Colonic mucosa (tissue), 4 donors: Measurements from ENCODE around the gene IFITM5. TPM values are rescaled to one million over a fixed set of nuclear protein-coding genes. Genes with fewer than 3 reads are reported as not detected.
"Not testable (repeated sequence)": the region's sequence is repeated elsewhere in the genome, so short reads cannot be mapped to it uniquely, and the experiment has no call there.

Source experiments
- DNase-seq: peaks from one replicate; pipeline ENCODE4 v3.0.0-alpha.2; 2020
- H3K27ac ChIP-seq: fragments of 200-600 bp; one replicate; pipeline ENCODE4 v1.8.0; 2021
- H3K27me3 ChIP-seq: fragments of 200-600 bp; one replicate; pipeline ENCODE4 v1.8.0; 2021
- H3K36me3 ChIP-seq: fragments of 200-600 bp; one replicate; pipeline ENCODE4 v1.8.0; 2021
- H3K4me1 ChIP-seq: fragments of 200-600 bp; one replicate; pipeline ENCODE4 v1.8.0; 2021; ENCODE audit warnings: mild to moderate bottlenecking
- H3K4me3 ChIP-seq: fragments of 200-600 bp; one replicate; pipeline ENCODE4 v1.8.0; 2021
- H3K9ac ChIP-seq, 2 donors: one replicate each; pipeline ENCODE4 v1.7.0; 2013; ENCODE audit warnings: control low read depth in 2 of 2, low read depth in 2 of 2, low read length in 2 of 2
- H3K9me3 ChIP-seq: fragments of 200-600 bp; one replicate; pipeline ENCODE4 v1.8.0; 2021
- intact Hi-C: fragments of 100-400 bp; cut with DNase I; formaldehyde crosslinking; loops from one replicate; pipeline ENCODE4 v1.14.1; 2022
- total RNA-seq, 2 donors: library from RNA; stranded (reverse); fragmentation: NEBNext Ultra II Directional in 1 of 2; extraction: Animal tissue kit (Norgen Biotek cat#: 25700) in 1 of 2; gene quantifications; one replicate each; pipeline ENCODE4 v1.2.1, GENCODE V29; 2021
- TF ChIP-seq, protein P1 (sequence below): fragments of 200-600 bp; IDR thresholded peaks from one replicate; pipeline ENCODE4 v1.8.0; 2022; ENCODE audit warnings: antibody characterized with exemption, mild to moderate bottlenecking
- donor health status: healthy.
- donor health status: DM: no; HTN: no; CAD: no.
- donor health status: DM: no; HTN: no; CAD: no.

The IFITM5 gene
- total RNA-seq, 2 donors from 2014 or later: not detected

DNA sequence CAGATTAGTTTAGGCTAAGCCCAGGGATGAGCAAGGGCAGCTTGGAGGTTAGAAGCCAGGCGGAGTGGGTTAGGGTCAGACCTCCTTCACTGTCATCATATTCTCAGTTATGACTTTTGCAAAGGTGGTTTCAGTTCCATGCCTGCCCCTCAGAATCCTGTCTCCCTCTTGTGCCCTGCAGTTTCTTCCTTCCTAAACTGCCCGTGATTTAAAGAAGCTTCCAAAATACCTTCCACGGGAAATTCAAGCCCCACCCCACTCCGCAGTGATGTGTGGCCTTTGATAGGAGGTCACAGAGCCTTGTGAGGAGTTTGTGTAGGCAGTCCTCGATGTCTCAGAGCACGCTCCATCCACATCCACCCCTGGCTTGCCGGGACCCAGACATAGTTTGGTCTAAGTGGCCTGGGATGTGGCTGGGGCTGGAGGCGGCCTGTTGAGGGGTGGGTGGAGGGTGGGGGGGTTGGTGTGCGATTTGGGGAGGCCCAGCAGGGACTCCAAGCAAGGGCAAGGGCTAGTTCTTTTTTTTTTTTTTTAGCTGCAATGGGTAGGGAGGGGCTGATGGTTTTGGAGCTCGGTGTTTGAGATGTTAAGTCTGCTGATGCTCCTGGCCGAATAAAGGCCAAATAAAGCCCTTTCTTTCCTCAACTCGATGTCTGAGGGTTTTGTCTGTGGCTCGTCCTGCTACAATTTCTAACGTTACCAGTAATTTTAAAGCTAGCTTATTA lies 12.9 kb upstream of the IFITM5 start:
- Histone ChIP-seq H3K9ac (peak overlapping the region; percentile 35 to 56), H3K4me3 (peak overlapping the region; percentile 22), H3K27ac (peak overlapping the region; percentile 98), H3K4me1 (peaks cover 8% of the 10 kb centered on the region), H3K9me3 (no peaks in the 10 kb centered on the region), H3K27me3 (no peaks in the 10 kb centered on the region), H3K36me3 (no peaks in the 10 kb centered on the region)
- TF ChIP-seq, protein P1, sequence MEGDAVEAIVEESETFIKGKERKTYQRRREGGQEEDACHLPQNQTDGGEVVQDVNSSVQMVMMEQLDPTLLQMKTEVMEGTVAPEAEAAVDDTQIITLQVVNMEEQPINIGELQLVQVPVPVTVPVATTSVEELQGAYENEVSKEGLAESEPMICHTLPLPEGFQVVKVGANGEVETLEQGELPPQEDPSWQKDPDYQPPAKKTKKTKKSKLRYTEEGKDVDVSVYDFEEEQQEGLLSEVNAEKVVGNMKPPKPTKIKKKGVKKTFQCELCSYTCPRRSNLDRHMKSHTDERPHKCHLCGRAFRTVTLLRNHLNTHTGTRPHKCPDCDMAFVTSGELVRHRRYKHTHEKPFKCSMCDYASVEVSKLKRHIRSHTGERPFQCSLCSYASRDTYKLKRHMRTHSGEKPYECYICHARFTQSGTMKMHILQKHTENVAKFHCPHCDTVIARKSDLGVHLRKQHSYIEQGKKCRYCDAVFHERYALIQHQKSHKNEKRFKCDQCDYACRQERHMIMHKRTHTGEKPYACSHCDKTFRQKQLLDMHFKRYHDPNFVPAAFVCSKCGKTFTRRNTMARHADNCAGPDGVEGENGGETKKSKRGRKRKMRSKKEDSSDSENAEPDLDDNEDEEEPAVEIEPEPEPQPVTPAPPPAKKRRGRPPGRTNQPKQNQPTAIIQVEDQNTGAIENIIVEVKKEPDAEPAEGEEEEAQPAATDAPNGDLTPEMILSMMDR: no peak
- DNase-seq: no peak
- intact Hi-C loops: no loop called here

DNA sequence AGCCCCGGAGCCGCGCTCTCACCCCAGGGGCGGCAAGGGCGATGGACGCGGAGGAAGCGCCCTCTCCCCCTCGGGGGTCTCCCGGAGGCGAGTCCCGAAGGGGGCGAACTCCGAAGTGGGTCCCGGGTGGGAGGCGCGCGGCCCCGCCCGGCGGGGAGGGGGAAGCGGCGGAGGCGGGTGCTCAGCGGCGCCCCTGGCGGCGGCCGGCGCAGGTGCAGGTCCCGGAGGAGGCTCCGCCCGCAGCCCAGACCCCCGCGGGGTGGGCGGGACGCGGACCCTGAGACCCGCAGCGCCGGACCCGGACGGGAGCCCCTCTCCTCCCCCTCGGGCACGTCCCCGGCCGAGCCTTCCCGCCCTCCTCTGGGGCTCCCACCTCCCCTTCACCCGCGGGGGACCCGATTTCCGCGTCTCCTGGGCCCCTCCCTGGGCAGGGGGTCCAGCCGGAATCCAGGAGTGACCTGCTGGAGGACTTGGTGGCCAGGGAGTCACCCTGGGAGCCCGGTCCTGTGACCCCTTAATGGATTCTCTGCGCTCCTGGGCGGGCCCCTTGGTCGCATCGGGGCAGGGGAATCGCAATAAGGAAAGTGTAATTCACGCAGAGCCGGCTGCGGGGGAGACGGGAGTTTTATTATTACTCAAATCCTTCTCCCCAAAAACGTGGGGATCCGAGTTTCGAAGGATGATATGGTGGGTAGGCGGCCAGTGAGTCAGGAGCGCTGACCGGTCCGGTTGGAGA lies 11.9 kb upstream of the IFITM5 start:
- H3K27ac ChIP-seq: peak overlapping the region; percentile 98
- DNase-seq, H3K9me3 ChIP-seq: not testable (repeated sequence)

DNA sequence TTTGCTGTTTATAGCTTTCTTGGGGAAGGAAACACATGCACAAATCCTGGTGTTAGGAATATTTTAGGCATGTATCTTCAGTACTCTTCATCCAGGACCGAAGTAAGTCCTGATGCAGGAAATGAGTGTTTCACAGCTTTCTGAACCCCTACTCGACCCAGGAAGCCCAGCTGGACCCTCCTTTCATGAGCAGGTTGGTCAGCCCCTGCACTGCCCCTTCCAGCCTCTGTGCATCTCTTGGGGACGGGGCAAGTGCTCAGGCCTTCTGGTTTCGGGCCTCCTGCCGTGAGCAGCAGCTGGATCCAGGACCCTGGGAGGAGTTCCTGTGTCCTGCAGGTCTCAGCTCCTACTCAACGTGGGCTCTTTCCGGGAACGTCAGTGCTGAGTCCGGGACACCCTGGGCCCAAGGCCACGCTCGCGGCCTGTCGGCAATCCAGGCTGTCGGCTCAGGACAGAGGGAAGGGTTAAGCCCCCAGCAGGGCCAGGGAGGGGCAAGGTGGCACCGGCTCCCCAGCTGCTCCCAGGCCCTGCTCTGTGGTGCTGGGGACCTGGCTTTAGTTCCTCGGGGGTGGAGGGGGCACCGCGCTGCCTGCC lies 10.8 kb upstream of the IFITM5 start:
- H3K4me1 ChIP-seq, DNase-seq, H3K27me3 ChIP-seq, H3K36me3 ChIP-seq, H3K9me3 ChIP-seq: not testable (repeated sequence)
- peak overlapping the region; percentile 78 for H3K27ac ChIP-seq
- peak overlapping the region; percentile 33 for H3K4me3 ChIP-seq
- peak overlapping the region in 1 of 2 donors; percentile 26 for H3K9ac ChIP-seq
- intact Hi-C loops: loop anchor here (5.0 kb wide), 1 partner anchor 47 kb away; no protein-coding TSS in a partner anchor

More for the DNA sequence above, 11.9 kb upstream of the IFITM5 start:
- Histone ChIP-seq H3K4me3 (peak overlapping the region; percentile 22), H3K9ac (peak overlapping the region in 1 of 2 donors; percentile 50)
- H3K36me3 ChIP-seq, H3K4me1 ChIP-seq, H3K27me3 ChIP-seq, intact Hi-C loops: not testable (repeated sequence)

DNA sequence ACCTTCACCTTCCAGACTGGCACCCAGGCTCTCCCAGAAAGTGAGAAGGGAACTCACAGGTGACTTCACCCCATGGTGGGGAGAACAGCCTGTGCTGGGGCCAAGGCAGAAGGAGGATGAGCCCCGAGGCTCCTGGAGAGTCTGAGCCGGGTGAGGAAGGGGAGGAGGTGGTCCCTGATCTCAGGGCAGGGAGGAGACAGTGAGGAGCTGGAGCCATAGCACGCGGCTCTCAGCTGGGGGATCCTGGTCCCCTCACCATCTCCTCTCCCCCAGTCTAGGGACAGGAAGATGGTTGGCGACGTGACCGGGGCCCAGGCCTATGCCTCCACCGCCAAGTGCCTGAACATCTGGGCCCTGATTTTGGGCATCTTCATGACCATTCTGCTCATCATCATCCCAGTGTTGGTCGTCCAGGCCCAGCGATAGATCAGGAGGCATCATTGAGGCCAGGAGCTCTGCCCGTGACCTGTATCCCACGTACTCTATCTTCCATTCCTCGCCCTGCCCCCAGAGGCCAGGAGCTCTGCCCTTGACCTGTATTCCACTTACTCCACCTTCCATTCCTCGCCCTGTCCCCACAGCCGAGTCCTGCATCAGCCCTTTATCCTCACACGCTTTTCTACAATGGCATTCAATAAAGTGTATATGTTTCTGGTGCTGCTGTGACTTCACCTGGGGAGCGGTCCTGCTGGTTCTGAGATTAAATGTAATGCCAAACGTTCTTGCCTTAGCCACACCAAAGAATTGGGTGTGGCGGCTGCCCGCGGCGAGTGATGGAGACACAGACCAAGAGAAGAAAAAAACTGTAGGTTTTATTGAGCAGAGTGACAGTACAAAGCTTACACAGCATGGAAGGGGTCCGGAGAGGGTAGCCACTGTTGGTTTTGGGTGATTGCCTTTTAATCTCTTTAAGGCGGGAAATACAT lies 9.7 kb upstream of the IFITM5 start:
- DNase-seq: not testable (repeated sequence)

DNA sequence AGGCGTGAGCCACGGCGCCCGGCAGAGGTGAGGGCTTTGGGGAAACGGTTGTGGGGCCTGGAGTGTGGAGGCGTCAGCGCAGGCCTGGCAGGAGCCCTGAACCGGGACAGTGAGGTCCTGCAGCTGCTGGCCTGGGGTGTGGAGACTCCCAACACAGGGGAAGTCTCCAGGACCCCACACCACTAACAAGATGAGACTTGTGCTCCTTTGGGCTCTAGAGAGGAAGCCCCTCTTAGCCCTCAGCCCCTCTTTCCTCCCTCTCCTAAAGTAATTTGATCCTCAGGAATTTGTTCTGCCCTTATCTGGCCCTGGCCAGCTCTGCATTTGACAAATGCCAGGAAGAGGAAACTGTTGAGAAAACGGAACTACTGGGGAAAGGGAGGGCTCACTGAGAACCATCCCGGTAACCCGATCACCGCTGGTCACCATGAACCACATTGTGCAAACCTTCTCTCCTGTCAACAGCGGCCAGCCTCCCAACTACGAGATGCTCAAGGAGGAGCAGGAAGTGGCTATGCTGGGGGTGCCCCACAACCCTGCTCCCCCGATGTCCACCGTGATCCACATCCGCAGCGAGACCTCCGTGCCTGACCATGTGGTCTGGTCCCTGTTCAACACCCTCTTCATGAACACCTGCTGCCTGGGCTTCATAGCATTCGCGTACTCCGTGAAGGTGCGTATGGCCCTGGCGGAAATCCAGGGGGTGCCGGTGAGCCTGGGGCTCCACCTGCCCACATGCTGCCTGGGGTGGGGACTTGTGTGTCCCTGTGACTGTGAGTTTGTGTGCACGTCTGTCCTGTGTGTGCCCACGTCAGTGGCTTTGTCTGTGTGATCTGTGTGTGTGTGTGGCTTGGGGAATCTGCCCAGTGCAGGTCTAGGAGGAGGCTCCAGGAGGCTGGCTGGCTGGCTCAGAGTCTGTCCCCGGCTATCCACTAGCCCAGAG lies 8.7 kb upstream of the IFITM5 start, which contains the start of gene IFITM2:
TSS of gene IFITM2 (plus strand) at position 51 of the 943 bp plus-strand sequence. CDS start at position 428, 377 bp downstream.
- not testable (repeated sequence) for H3K36me3 ChIP-seq, H3K9me3 ChIP-seq, H3K27me3 ChIP-seq, H3K4me1 ChIP-seq
- intact Hi-C loops: loop anchor here (5.0 kb wide), 1 partner anchor 49 kb away; no protein-coding TSS in a partner anchor
- H3K27ac ChIP-seq: peak within 1 kb of the TSS; percentile 78
- DNase-seq: peak; percentile 59
- H3K9ac ChIP-seq: peak within 1 kb of the TSS; percentile 24 to 74
- H3K4me3 ChIP-seq: peak within 1 kb of the TSS; percentile 33

More for the DNA sequence above, 9.7 kb upstream of the IFITM5 start:
- not testable (repeated sequence) for H3K27me3 ChIP-seq, H3K9me3 ChIP-seq, H3K4me1 ChIP-seq, H3K36me3 ChIP-seq
- Histone ChIP-seq H3K4me3 (peak overlapping the region; percentile 33), H3K27ac (peak overlapping the region; percentile 78), H3K9ac (peak overlapping the region; percentile 62 to 71)
- intact Hi-C loops: loop anchor here (5.0 kb wide), 1 partner anchor 48 kb away; no protein-coding TSS in a partner anchor

DNA sequence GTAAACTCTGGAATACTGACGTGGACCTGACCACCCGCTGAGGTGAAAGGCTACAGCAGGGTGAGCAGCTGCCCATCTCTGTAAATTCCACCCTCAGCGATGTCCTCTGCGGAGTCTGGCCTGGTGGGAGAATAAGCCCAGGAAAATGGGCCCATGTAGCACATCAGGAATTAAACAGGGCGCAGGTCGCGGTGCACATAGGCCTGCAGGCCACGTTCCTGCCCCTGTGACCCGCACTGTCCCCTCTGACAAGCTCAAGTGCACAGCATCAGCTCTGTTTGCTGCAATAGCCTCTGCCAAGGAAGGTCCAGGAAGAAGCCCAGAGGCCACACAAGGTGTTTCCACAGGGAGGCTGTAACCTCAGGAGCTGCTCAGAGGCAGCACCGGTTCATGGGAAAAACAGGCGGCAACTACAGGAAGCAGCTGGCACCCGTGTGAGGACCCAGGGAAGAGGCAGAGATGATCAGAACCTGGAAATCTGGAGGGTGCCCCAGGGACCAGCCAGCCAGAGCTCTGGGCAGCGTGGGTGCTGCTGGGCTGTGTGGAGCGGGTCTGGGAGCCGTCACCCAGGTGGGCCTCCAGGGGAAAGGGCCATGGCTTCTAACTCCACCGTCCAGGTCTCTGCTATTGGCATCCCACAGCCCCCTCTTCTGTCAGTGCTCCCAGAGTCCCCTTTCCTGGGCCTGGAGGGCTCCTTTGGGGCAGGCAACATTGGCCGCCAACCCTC lies 7.5 kb upstream of the IFITM5 start:
- peak overlapping the region; percentile 78 for H3K27ac ChIP-seq
- intact Hi-C loops: loop anchor here (5.0 kb wide), 1 partner anchor 50 kb away; no protein-coding TSS in a partner anchor
- no peak for DNase-seq
- no peaks in the 10 kb centered on the region for H3K36me3 ChIP-seq
- H3K9ac ChIP-seq: peak overlapping the region in 1 of 2 donors; percentile 24
- no peaks in the 10 kb centered on the region for H3K4me1 ChIP-seq
- H3K4me3 ChIP-seq: no peak overlapping the region
- TF ChIP-seq, protein P1: no peak
- H3K27me3 ChIP-seq: no peaks in the 10 kb centered on the region
- no peaks in the 10 kb centered on the region for H3K9me3 ChIP-seq
